LNCaP clone FGC (cell line): ENCODE data around the gene DCST1.

Experiments
- DNase-seq: peaks from one replicate; pipeline ENCODE4 v3.0.0-alpha.2; 2011; ENCODE audit warnings: low read depth
- H3K4me3 ChIP-seq: 2 replicates; pipeline ENCODE4 v1.5.1; 2011; ENCODE audit warnings: mild to moderate bottlenecking, low read depth, low read length, control low read depth
- TF ChIP-seq, protein P1 (sequence below): IDR thresholded peaks from 2 replicates; pipeline ENCODE4 v1.5.1; 2012; ENCODE audit warnings: mild to moderate bottlenecking; ENCODE audit not compliant: control insufficient read depth, insufficient read depth; ENCODE audit errors: extremely low read depth

DCST1 gene

DNA sequence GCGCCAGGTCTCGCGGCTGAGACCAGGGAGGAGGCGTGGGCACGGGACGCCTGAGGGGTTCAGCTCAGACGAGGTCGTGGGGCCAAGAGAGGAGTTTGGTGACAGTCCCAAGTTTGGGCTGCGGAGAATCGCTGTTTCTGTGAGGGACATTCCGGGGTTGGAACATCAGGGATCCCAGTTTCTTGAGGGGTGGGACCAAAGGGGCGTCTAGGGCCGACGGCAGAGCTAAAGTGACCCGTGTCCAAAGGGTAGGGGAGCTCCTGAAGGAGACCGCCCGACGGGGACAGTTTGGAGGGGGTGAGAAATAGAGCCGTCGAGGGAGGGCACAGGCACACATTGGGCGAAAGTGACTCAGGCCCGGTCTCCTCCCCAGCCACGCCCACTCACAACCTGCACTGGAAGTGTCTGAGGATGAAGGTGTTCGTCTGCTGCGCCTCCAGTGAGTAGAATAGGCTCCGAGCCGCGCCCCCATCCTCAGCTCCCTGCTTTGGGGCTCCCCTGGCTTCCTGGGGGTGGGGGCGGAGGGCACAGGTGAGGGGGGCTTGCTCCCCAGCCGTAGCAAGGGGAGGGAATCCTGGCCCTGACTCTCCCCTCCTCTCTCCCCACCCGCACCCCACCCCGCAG is 52.0 kb downstream of the DCST1 start:
- H3K4me3 ChIP-seq = peak overlapping the region; percentile 57
- DNase-seq = no peak
- TF ChIP-seq, protein P1, sequence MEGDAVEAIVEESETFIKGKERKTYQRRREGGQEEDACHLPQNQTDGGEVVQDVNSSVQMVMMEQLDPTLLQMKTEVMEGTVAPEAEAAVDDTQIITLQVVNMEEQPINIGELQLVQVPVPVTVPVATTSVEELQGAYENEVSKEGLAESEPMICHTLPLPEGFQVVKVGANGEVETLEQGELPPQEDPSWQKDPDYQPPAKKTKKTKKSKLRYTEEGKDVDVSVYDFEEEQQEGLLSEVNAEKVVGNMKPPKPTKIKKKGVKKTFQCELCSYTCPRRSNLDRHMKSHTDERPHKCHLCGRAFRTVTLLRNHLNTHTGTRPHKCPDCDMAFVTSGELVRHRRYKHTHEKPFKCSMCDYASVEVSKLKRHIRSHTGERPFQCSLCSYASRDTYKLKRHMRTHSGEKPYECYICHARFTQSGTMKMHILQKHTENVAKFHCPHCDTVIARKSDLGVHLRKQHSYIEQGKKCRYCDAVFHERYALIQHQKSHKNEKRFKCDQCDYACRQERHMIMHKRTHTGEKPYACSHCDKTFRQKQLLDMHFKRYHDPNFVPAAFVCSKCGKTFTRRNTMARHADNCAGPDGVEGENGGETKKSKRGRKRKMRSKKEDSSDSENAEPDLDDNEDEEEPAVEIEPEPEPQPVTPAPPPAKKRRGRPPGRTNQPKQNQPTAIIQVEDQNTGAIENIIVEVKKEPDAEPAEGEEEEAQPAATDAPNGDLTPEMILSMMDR = no peak

DNA sequence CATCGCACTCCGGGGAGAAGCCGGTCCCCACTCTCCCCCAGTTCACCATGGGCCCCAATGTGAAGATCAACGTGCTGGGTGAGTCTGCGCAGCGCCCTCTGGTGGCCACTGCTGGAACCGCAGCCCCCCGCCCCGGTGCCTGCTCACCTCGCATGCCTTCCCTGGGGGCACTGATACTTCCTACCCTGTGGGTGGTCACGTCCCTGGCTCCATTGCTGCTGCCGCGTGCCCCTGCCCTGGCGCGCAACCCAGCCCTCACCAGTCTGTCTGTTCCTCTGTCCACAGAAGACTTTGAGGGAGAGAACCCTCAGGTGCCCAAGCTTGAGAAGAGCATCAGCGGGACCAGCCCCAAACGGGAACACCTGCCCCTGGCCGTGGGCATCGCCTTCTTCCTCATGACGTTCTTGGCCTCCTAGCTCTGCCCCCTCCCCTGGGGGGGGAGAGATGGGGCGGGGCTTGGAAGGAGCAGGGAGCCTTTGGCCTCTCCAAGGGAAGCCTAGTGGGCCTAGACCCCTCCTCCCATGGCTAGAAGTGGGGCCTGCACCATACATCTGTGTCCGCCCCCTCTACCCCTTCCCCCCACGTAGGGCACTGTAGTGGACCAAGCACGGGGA is 52.6 kb downstream of the DCST1 start:
- TF ChIP-seq, protein P1 = peak; percentile 96
- no peak for DNase-seq
- peak overlapping the region; percentile 57 for H3K4me3 ChIP-seq

DNA sequence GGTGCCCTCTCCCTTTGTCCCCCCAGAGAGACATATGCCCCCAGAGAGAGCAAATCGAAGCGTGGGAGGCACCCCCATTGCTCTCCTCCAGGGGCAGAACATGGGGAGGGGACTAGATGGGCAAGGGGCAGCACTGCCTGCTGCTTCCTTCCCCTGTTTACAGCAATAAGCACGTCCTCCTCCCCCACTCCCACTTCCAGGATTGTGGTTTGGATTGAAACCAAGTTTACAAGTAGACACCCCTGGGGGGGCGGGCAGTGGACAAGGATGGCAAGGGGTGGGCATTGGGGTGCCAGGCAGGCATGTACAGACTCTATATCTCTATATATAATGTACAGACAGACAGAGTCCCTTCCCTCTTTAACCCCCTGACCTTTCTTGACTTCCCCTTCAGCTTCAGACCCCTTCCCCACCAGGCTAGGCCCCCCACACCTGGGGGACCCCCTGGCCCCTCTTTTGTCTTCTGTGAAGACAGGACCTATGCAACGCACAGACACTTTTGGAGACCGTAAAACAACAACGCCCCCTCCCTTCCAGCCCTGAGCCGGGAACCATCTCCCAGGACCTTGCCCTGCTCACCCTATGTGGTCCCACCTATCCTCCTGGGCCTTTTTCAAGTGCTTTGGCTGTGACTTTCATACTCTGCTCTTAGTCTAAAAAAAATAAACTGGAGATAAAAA is 53.4 kb downstream of the DCST1 start:
- no peak for DNase-seq
- H3K4me3 ChIP-seq = no peak overlapping the region
- TF ChIP-seq, protein P1 = no peak

DNA sequence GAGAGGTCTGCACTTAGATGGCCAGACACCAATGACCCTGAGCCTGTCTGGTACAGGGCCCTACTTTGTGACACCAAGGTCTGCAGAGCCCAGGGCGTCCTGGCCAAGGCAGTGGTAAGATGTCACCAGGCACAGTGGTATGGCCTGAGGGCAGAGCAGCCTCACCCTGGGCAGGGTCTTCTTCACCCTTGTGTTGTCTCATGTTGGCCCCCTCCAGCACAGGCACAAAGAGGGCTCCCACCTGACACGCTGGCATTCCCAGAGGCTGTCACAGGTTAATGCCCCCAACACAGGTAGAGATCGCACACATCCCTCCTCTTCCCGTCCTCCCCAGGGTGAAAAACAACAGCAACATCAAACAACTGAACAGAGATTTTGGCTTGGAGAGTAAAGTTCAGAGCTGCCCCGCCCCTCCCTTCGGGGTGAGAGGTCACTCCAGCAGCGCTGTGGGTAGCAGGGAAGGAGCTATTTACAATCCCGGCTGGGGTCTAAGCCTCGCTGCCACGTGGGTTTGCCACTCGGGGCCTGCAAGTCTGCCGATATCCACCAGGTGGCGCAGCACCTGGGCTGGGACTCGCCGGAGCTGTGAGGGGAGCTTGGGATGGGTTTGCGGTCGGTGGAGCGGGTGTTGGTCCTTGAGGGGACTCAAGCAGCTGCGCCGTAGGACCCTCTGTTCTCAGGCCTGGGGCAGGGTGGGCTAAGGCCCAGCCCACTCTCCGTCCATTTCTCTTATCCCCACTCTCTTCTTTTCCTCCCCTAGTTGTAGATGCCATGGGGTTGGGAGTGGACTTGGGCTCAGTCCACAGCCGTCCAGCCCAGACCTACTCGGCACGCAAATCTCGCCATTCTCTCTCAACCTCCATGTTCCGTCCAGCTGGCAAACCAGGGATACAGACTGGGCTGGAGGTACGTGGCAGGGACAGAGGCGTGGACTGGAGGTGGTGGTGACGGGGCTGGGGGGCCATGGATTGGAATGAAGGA is 57.7 kb downstream of the DCST1 start:
- TF ChIP-seq, protein P1 = peak; percentile 97
- no peak overlapping the region for H3K4me3 ChIP-seq

DNA sequence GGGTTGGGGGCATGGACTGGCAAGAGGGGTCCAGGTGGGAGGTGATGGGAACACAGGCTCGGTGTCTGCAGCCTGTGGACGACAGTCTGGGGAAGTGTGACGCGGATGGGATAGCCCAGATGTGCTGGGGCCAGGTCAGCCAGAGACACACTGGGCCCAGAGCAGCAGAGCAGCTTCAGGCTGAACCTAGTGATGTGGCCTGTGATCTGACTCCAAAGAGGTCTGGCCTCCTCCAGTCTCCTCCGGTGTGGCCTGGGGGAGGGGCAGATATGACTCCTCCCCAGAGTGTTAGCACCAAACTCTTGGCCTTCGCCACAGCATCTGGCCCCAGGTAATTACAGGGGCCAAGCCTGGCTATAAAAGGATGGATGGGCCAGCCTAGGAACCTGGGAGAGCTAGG is 58.5 kb downstream of the DCST1 start:
- no peak for DNase-seq
- H3K4me3 ChIP-seq = no peak overlapping the region
- TF ChIP-seq, protein P1 = no peak

More for the DNA sequence above, 57.7 kb downstream of the DCST1 start:
- no peak for DNase-seq

DNA sequence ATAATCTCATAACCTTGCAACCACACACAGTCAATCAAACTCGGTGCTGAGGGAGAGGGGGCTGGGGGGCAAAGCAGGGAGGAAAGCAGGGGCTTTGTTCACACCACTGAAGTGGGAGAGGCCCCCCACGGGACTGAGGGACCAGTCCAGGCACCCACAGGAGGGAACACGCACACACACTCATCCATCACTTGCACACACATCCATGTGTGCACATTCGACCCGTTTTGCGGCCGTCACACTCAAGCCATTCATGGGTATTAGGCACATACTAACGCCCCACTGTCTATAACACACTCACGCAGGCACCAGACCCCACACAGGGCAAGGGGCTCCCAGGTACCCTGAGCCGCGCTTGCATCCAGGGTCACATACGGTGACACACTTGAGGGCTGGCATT is 59.0 kb downstream of the DCST1 start:
- no peak overlapping the region for H3K4me3 ChIP-seq
- DNase-seq = no peak
- TF ChIP-seq, protein P1 = no peak
